OCI-LY7 (cell line): ENCODE results near the gene GXYLT2.

ENCODE experiments used
- EZH2phosphoT487 ChIP-seq: fragments of 200-600 bp; sonication (generic); IDR thresholded peaks from 2 replicates; pipeline ENCODE4 v1.6.1; 2018; ENCODE audit warnings: low read depth, borderline replicate concordance, mild to moderate bottlenecking, mixed run types, antibody characterized with exemption, low read length, moderate library complexity, mixed read lengths
- TF ChIP-seq, protein P1 (sequence below): fragments of 200-600 bp; sonication (generic); conservative IDR thresholded peaks from 2 replicates; pipeline ENCODE4 v1.5.1; 2014; ENCODE audit warnings: mild to moderate bottlenecking, antibody characterized with exemption, low read length, moderate library complexity, mixed read lengths

DNA sequence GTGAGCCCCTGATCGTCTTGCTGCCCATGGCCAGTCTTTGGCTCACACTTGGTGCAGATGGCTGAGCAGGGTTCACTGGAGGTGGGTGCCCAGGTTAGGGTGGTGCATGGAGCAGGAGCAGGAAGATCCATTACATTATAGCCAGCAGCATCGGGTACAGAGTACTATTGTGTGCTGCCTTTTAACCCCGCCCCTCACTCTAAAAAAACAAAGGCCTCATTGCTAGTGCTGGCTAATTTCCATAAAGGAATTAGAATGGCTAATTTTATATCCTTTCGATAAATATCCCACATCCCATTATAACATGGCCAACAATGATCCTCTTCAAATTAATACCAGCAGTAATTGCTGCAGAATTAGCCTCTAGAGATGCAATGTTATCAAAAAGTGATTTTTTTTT, 63.0 kb downstream of the GXYLT2 start:
- TF ChIP-seq, protein P1, sequence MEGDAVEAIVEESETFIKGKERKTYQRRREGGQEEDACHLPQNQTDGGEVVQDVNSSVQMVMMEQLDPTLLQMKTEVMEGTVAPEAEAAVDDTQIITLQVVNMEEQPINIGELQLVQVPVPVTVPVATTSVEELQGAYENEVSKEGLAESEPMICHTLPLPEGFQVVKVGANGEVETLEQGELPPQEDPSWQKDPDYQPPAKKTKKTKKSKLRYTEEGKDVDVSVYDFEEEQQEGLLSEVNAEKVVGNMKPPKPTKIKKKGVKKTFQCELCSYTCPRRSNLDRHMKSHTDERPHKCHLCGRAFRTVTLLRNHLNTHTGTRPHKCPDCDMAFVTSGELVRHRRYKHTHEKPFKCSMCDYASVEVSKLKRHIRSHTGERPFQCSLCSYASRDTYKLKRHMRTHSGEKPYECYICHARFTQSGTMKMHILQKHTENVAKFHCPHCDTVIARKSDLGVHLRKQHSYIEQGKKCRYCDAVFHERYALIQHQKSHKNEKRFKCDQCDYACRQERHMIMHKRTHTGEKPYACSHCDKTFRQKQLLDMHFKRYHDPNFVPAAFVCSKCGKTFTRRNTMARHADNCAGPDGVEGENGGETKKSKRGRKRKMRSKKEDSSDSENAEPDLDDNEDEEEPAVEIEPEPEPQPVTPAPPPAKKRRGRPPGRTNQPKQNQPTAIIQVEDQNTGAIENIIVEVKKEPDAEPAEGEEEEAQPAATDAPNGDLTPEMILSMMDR, result no peak
- TF ChIP-seq EZH2phosphoT487, result no peak
